ENCODE measurements around the gene CABLES1. TPM values are rescaled to one million over a fixed set of nuclear protein-coding genes. Genes with fewer than 3 reads are reported as not detected.

The CABLES1 gene
- total RNA-seq, 2 experiments from 2014 or later, result not detected

- POLR2A ChIA-PET, result no interaction called here
- CTCF ChIA-PET, result no interaction called here
Observed at GRCh38 chr18:23165271-23166068, 30.2 kb downstream of the CABLES1 start.

GRCh38 chr18:23166891-23167541 is 31.7 kb downstream of the CABLES1 start:
- no peaks in the 10 kb centered on the region for H3K4me1 ChIP-seq (ENCODE audit: insufficient read depth, low read length)
- Mint-ChIP-seq H3K9me3 (no peaks in the 10 kb centered on the region), H3K36me3 (ENCODE audit: low read depth) (no peaks in the 10 kb centered on the region), H3K4me3 (no peak overlapping the region), H3K4me1 (ENCODE audit: low read depth) (no peaks in the 10 kb centered on the region), H3K27ac (no peak overlapping the region), H3K27me3 (peaks cover 5% of the 10 kb centered on the region)
- no peak overlapping the region for H3K27ac ChIP-seq (ENCODE audit: low read depth in 1 of 2, low read length in 2 of 2)
- intact Hi-C loops (cut with DNase I, micrococcal nuclease), result no loop called here
- ATAC-seq (ENCODE audit: poor library complexity), result no peak
- H3K36me3 ChIP-seq (ENCODE audit: insufficient read depth, low read length), result no peaks in the 10 kb centered on the region
- no peaks in the 10 kb centered on the region for H3K27me3 ChIP-seq (ENCODE audit: control insufficient read depth in 1 of 2, insufficient read depth in 2 of 2, low read length in 2 of 2)
- ChIA-PET CTCF (no interaction called here), POLR2A (no interaction called here)
- no peak for TF ChIP-seq CTCF (IDR thresholded peaks at IDR 0.05)
- no peak for DNase-seq
- H3K9me3 ChIP-seq (ENCODE audit: control insufficient read depth in 1 of 2, insufficient read depth in 1 of 2, low read length in 2 of 2), result no peaks in the 10 kb centered on the region
- no peak overlapping the region for H3K4me3 ChIP-seq (ENCODE audit: low read length)

More at GRCh38 chr18:23165271-23166068, 30.2 kb downstream of the CABLES1 start:
- Mint-ChIP-seq H3K9me3 (no peaks in the 10 kb centered on the region), H3K4me1 (ENCODE audit: low read depth) (no peaks in the 10 kb centered on the region), H3K4me3 (no peak overlapping the region), H3K27ac (no peak overlapping the region), H3K27me3 (peaks cover 5% of the 10 kb centered on the region), H3K36me3 (ENCODE audit: low read depth) (no peaks in the 10 kb centered on the region)
- intact Hi-C loops (cut with DNase I, micrococcal nuclease), result no loop called here
- TF ChIP-seq CTCF (IDR thresholded peaks at IDR 0.05), result no peak
- Histone ChIP-seq H3K4me1 (ENCODE audit: insufficient read depth, low read length) (no peaks in the 10 kb centered on the region), H3K9me3 (ENCODE audit: control insufficient read depth in 1 of 2, insufficient read depth in 1 of 2, low read length in 2 of 2) (no peaks in the 10 kb centered on the region), H3K4me3 (ENCODE audit: low read length) (no peak overlapping the region), H3K27ac (ENCODE audit: low read depth in 1 of 2, low read length in 2 of 2) (no peak overlapping the region), H3K27me3 (ENCODE audit: control insufficient read depth in 1 of 2, insufficient read depth in 2 of 2, low read length in 2 of 2) (no peaks in the 10 kb centered on the region), H3K36me3 (ENCODE audit: insufficient read depth, low read length) (no peaks in the 10 kb centered on the region)
- no peak for ATAC-seq (ENCODE audit: poor library complexity)
- DNase-seq, result no peak

GRCh38 chr18:23169673-23170044 is 34.4 kb downstream of the CABLES1 start:
- H3K4me1 ChIP-seq (ENCODE audit: insufficient read depth, low read length), result no peaks in the 10 kb centered on the region
- DNase-seq (no peak), ATAC-seq (ENCODE audit: poor library complexity) (no peak)
- no peak overlapping the region for H3K27ac Mint-ChIP-seq
- no peak overlapping the region for H3K4me3 ChIP-seq (ENCODE audit: low read length)
- H3K27me3 Mint-ChIP-seq, result peaks cover 5% of the 10 kb centered on the region
- H3K36me3 Mint-ChIP-seq (ENCODE audit: low read depth), result no peaks in the 10 kb centered on the region
- no peaks in the 10 kb centered on the region for H3K27me3 ChIP-seq (ENCODE audit: control insufficient read depth in 1 of 2, insufficient read depth in 2 of 2, low read length in 2 of 2)
- H3K36me3 ChIP-seq (ENCODE audit: insufficient read depth, low read length), result no peaks in the 10 kb centered on the region
- POLR2A ChIA-PET, result no interaction called here
- CTCF ChIA-PET, result no interaction called here
- H3K4me3 Mint-ChIP-seq, result no peak overlapping the region
- TF ChIP-seq CTCF (IDR thresholded peaks at IDR 0.05), result no peak
- H3K4me1 Mint-ChIP-seq (ENCODE audit: low read depth), result no peaks in the 10 kb centered on the region
- H3K27ac ChIP-seq (ENCODE audit: low read depth in 1 of 2, low read length in 2 of 2), result no peak overlapping the region
- intact Hi-C loops (cut with DNase I, micrococcal nuclease), result no loop called here
- no peaks in the 10 kb centered on the region for H3K9me3 Mint-ChIP-seq
- no peaks in the 10 kb centered on the region for H3K9me3 ChIP-seq (ENCODE audit: control insufficient read depth in 1 of 2, insufficient read depth in 1 of 2, low read length in 2 of 2)
